ENCODE measurements around the gene SETD5. TPM values are rescaled to one million over a fixed set of nuclear protein-coding genes. Genes with fewer than 3 reads are reported as not detected.

SETD5 gene, protein sequence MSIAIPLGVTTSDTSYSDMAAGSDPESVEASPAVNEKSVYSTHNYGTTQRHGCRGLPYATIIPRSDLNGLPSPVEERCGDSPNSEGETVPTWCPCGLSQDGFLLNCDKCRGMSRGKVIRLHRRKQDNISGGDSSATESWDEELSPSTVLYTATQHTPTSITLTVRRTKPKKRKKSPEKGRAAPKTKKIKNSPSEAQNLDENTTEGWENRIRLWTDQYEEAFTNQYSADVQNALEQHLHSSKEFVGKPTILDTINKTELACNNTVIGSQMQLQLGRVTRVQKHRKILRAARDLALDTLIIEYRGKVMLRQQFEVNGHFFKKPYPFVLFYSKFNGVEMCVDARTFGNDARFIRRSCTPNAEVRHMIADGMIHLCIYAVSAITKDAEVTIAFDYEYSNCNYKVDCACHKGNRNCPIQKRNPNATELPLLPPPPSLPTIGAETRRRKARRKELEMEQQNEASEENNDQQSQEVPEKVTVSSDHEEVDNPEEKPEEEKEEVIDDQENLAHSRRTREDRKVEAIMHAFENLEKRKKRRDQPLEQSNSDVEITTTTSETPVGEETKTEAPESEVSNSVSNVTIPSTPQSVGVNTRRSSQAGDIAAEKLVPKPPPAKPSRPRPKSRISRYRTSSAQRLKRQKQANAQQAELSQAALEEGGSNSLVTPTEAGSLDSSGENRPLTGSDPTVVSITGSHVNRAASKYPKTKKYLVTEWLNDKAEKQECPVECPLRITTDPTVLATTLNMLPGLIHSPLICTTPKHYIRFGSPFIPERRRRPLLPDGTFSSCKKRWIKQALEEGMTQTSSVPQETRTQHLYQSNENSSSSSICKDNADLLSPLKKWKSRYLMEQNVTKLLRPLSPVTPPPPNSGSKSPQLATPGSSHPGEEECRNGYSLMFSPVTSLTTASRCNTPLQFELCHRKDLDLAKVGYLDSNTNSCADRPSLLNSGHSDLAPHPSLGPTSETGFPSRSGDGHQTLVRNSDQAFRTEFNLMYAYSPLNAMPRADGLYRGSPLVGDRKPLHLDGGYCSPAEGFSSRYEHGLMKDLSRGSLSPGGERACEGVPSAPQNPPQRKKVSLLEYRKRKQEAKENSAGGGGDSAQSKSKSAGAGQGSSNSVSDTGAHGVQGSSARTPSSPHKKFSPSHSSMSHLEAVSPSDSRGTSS (N-terminal part only)
- 83.2 and 98.4 TPM in 2 replicates for total RNA-seq
- 66.0 TPM for polyA plus RNA-seq (2012)

- peak; percentile 98 for DNase-seq (ENCODE audit: low read depth)
These were observed at the start of gene SETD5 for GRCh38 chr3:9397332-9397905. SETD5 (plus strand) TSS chr3:9397615; CDS start chr3:9428939, 31,324 bp downstream.

DNA sequence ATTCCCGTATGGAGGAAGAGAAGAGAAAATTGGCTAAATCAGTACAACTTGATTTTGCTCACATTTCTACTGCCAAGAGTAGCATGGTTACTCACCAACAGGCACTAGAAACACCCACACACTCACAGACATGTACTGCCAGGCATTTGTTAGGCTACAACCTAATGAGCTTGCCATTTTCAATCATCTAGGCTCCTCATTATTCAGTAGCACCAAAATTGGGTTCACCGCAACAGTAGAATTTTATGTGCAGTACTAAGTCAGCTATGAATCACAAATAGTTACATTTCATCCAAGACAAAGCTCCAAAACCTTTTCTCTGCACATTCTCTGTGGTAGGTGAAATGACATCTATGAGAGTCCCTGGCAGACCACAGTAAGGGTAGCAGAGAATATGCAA is 49.5 kb upstream of the SETD5 start:
- DNase-seq (ENCODE audit: low read depth): peak; percentile 25

DNA sequence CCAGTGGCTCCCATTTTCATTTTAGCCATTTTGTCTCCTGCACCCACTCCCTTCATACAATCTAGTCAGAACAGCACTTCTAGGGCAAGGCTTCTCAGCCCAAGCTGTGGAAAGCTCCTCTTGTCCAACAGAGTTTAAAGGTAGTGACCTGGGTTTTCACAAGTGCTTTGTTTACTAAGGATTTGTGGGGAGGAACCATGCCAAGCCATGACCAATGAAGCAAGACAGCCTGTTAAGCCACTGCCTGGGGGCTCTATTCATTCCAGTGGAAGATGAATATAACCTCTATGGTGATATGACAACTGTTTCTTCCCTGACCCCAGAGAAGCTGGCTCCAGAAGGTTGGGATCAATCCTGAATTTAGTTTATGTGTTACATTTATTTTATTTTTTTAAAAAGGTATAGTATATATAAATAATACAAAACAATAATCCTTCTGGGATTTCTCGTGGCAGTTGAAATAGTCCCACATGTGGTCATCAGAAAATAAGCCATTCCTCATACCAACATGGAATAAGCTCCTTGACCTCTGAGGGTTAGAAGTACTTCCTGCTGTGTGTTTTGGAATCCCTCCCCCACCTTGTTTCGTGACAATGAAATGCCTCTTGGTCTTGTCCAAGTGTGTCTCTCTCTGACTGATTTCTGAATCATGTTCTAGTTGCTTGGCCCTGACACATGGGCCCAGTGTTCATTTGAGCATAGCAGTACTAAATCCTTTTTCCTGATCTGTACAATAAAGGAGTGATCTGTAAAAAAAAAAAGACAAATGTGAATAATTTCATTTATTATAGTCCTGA is 47.9 kb upstream of the SETD5 start:
- DNase-seq (ENCODE audit: low read depth): peak; percentile 90

GRCh38 chr3:9351709-9352126 is 45.7 kb upstream of the SETD5 start:
- no peak for DNase-seq (ENCODE audit: low read depth)

DNA sequence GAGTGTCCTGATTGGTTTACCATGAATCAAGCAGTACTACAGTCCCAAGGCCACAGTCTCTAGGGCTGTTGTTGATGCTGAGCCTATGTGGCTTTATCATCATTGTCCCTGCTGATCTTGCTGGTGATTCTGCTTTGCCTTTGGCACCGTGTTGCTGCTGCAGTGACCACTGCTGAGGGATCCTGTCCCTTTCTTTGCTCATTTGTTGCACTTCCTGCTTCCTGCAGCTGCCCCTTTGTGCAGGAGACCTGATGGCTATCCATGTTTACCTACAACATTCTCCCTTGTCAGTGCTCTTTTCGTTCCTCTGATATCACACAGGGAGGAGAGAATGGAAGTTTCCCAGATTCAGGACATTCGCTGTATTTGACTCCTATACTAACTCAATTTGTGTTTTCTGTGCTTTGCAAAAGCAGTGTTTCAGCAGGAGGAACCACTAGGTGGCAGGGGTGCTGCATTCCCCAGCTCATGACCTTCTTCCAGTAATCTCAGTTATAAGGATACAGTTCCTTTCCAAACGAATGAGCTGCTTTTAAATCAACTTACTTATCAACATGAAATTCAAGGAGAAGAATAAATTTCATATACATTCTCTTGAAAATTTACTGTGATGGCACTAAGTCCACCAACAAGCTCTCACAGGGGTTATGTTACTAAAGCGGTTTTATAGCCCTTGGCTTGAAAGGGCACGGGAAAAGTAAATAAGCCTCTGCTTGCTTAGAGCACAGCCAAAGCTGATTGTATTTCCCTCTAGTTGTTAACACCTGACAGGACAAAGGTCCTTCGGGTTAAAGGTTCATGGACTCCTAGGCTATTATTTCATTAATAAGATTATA is 44.3 kb upstream of the SETD5 start:
- DNase-seq (ENCODE audit: low read depth): peak; percentile 66

DNA sequence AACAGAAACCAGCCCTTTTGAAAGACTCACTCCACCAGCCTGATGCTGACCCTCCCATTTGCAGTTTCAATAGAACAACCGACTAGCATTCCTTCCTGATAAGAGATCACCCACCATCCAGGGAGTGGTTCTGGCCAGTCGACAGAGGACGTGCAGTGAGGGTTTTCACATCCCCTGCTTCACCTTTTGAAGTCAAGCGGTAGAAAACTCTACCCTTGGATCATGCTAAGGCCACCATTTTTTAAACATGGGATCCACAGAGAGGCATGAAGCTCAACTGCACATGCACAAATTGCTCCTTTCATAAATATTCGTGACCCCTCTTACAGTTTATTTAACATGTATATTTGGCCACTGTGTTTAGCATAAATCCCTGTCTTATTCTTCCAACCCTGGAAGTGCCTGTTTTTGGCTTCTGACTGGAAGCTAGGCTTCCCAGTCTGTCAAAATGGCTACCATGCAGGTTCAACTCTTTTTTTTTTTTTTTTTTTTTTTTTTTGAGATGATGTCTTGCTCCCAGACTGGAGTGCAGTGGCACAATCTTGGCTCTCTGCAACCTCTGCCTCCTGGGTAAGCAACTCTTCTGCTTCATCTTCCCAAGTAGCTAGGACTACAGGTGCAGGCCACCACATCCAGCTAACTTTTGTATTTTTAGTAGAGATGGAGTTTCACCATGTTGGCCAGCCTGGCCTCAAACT is 35.6 kb upstream of the SETD5 start:
- DNase-seq (ENCODE audit: low read depth): no peak

GRCh38 chr3:9362731-9363530 is 34.5 kb upstream of the SETD5 start, which contains the start of gene THUMPD3:
THUMPD3 (plus strand) TSS chr3:9363054; CDS start chr3:9365069, 2,015 bp downstream.
- peak; percentile 93 for DNase-seq (ENCODE audit: low read depth)

DNA sequence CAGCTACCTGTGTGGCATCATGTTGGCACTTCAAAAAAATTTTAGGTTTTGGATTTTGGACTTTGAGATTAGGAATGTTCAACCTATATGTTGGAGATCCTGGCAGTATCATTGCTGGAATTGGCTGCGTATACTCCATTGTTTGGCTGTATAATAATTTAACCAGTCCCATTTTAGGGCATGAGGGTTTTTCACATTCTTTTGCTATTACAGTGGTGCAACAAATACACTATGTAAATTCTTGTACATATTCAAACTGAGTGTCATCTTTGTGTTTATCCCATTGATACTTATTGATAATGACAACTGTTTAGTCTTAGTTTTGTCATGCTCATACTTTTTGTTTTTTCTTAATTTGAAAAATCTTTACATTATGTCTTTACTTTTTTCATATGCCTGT is 27.9 kb upstream of the SETD5 start:
- DNase-seq (ENCODE audit: low read depth): no peak

DNA sequence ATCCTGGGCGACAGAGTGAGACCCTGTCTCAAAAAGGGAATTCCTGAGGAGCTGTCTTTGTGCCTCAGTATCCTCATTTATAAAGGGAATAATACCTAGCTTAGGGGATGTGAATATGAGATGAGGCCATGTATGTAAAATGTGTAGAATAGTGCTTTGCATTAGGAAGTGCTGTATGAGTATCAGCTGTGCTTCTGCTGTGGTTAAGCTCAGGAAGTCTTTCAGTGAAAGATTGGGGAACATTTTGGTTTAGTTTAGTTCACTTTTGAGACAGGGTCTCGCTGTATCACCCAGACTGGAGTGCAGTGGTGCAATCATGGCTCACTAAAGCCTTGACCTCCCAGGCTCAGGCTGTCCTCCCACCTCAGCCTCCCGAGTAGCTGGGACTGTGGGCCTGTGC is 23.9 kb upstream of the SETD5 start:
- DNase-seq (ENCODE audit: low read depth): no peak

DNA sequence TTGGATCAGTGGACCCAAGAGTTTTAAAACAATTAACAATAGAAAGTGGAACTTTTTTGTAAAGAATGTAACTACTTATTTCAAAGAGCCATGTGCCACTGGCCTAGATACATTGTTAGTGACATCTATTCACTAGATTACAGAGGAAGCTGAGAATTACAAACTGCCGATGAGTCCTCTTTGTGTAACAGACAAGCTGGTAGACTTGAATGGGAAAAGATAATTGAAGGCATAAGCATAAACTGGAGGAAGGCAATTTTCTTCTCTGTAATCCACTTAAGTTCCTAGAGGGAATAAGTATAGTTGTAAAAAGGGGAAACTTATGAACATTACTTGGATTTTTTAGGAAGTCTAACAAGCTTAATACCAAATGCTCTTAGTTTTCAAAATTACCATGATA is 19.4 kb upstream of the SETD5 start:
- DNase-seq (ENCODE audit: low read depth): no peak

- no peak for DNase-seq (ENCODE audit: low read depth)
These were observed 18.1 kb upstream of the SETD5 start for GRCh38 chr3:9379327-9379726.

DNA sequence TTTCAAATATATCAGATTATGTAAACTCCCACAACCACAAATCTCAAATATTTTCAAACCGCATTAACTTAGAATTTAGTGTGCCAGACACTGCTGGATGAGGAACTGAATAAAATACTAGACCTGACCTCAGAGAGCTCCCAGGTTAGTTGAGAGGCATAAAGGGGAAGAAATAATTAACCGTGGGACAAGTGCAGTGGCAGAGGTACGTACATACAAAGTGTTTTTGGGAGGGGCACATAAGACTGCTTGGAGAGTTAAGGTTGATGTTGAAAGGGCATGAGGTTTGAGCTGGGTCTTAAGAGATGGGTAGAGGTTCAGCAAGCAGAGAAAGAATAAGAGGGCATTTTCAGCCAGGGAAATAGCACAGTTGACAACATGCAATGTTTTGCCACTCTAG is 17.4 kb upstream of the SETD5 start:
- no peak for DNase-seq (ENCODE audit: low read depth)

- no peak for DNase-seq (ENCODE audit: low read depth)
These were observed 13.1 kb upstream of the SETD5 start for GRCh38 chr3:9384141-9384828.

DNA sequence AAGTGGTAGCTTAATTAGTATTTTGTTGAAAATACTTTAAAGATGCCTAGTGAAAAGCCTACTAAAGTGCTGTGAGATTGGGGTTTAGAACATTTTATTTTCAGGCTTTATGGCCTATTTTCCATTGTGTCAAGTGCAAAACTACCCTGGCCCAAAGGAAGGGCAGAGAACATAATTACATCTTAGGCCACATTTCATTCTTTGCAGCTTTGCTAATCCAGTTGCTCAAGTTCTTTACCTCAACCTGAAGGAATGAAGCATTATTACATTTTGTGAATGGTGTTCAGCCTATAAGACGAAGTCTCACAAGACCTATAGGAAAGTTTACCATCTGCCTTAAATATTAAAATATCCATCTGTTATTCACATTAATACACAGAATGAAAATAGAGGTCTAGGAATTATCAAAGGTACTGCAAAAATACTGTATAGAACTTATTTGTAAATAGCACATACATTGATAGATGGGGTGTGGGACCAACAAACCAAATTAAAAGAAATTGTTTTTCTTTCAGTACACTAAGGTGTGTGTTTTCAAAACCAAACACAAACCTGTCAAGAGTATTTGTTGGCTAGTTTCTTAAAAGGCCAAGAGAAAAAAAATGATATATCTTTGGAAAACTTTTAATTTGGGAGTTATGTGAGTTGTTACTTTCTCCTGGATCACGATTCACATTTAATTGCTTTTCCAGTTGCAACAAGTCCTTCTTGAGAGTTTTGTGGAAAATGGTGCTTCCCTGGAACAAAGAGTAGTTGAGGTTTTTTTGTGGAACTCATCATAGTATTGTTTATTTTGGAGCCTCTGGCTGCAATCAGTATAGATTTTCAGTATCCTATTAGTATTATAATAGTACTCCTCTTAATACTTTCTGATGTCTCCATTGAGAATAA is 12.0 kb upstream of the SETD5 start:
- no peak for DNase-seq (ENCODE audit: low read depth)

- DNase-seq (ENCODE audit: low read depth): no peak
These were observed 11.3 kb upstream of the SETD5 start for GRCh38 chr3:9386078-9386459.

Measured in myocyte (in vitro differentiated cells).